Measurements from ENCODE around the gene MPG. TPM values are rescaled to one million over a fixed set of nuclear protein-coding genes. Genes with fewer than 3 reads are reported as not detected.
A peak's percentile ranks its signal among the peaks of the same experiment; 100 is the strongest.

MPG gene
- total and polyA plus RNA-seq, 10 donors = 34.8 to 122 (median 69.9) TPM

DNA sequence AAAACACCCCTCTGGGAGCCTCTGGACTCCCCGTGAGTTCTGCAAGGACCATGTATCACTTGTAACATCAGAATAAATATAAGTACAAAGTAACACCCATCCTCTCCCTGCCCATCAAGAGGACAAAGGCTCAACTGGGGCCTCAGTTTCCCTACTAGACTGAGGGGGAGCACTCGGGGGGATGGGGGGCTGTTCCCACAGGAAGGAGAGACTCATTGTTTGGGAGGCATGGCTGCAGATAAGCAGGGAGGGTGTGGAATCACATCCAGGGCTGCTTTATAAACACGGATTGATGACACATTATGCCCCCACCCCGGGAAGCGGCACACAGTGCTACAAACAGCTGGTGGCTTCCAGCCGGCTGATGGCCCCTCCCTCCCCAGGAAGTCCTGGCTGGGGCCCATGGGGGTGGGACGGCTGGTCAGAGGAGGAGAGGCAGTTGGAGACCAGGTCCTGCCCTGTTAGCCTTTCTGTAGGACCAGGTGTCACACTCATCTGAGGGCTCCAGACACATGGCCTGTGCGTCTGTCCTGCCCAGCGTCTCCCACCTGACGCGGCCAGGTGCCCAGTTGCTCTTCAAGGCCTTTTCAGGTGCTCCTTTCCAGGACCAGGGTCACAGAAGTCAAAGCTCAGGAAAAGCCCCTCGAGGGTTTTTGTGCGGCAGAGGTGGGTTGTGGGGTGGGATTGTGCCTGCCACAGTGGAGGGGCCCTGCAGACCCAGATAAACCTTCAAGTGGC is 1.3 kb upstream of the MPG start:
- Histone ChIP-seq H3K27me3 (replicated peaks in 1 of 7) (peaks cover 0 to 27% (median 9%) of the 10 kb centered on the region in 7 donors), H3K4me3 (peak overlapping the region in 7 of 8 donors; percentile 84 to 98 (median 87)), H3K4me1 (peaks cover 20 to 81% (median 59%) of the 10 kb centered on the region in 6 donors), H3K27ac (peak overlapping the region; percentile 79 to 95 (median 93)), H3K9me3 (no peaks in the 10 kb centered on the region), H3K36me3 (peaks cover 0 to 23% (median 7%) of the 10 kb centered on the region in 6 donors)
- peak in 1 of 3 donors; percentile 19 for TF ChIP-seq POLR2AphosphoS5 (IDR thresholded peaks at IDR 0.05)
- TF ChIP-seq POLR2A (IDR thresholded peaks at IDR 0.05) = no peak
- intact Hi-C loops (cut with DNase I; ENCODE audit: low total_unique reads) = no loop called here
- DNase-seq = no peak
- WGBS, 5 donors = 16 to 27% (median 17%) methylated on average over 11 to 13 of the region's 13 CpGs

DNA sequence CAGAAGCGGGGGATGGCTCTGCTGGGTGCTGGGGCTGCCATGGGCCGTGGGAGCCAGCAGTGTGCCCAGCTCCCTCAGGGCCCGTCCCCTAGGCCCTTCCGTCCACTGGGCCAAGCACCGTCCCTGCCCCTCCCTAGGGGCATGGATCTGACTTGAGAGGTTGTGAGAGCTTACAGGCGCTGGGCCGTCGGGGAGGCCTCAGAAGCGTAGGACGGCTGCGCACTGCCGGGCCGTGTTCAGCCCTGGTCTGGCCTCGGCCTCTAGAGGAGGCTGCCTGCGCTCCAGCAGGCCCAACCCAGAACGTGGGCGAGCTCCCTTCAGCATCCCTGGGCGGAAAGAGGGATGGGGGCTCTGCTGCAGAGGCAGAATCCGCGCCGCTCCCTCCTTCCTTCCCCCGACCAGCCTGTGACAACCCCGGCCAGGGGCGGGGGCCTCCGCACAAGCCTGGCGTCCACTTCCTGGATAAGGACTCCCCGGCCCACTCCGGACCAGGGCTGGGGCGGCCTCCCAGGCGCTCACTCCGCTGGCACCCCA is 685 bp upstream of the MPG start:
- H3K9me3 ChIP-seq = no peaks in the 10 kb centered on the region
- H3K27me3 ChIP-seq (replicated peaks in 1 of 7) = peaks cover 0 to 21% (median 6%) of the 10 kb centered on the region in 7 donors
- intact Hi-C loops (cut with DNase I; ENCODE audit: low total_unique reads) = no loop called here
- H3K4me3 ChIP-seq = peak overlapping the region; percentile 69 to 98 (median 86)
- H3K4me1 ChIP-seq = peaks cover 20 to 77% (median 55%) of the 10 kb centered on the region in 6 donors
- 6 to 18% (median 9%) methylated on average over 13 to 31 of the region's 31 CpGs for WGBS, 5 donors
- peaks cover 0 to 26% (median 7%) of the 10 kb centered on the region in 6 donors for H3K36me3 ChIP-seq
- TF ChIP-seq POLR2A (IDR thresholded peaks at IDR 0.05) = no peak
- TF ChIP-seq, protein P1, sequence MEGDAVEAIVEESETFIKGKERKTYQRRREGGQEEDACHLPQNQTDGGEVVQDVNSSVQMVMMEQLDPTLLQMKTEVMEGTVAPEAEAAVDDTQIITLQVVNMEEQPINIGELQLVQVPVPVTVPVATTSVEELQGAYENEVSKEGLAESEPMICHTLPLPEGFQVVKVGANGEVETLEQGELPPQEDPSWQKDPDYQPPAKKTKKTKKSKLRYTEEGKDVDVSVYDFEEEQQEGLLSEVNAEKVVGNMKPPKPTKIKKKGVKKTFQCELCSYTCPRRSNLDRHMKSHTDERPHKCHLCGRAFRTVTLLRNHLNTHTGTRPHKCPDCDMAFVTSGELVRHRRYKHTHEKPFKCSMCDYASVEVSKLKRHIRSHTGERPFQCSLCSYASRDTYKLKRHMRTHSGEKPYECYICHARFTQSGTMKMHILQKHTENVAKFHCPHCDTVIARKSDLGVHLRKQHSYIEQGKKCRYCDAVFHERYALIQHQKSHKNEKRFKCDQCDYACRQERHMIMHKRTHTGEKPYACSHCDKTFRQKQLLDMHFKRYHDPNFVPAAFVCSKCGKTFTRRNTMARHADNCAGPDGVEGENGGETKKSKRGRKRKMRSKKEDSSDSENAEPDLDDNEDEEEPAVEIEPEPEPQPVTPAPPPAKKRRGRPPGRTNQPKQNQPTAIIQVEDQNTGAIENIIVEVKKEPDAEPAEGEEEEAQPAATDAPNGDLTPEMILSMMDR (IDR thresholded peaks at IDR 0.05 in 8 of 11, conservative IDR thresholded peaks at IDR 0.05 in 3 of 11) = no peak
- no peak for TF ChIP-seq POLR2AphosphoS5 (IDR thresholded peaks at IDR 0.05)
- peak overlapping the region; percentile 79 to 95 (median 93) for H3K27ac ChIP-seq
- peak; percentile 90 for DNase-seq

DNA sequence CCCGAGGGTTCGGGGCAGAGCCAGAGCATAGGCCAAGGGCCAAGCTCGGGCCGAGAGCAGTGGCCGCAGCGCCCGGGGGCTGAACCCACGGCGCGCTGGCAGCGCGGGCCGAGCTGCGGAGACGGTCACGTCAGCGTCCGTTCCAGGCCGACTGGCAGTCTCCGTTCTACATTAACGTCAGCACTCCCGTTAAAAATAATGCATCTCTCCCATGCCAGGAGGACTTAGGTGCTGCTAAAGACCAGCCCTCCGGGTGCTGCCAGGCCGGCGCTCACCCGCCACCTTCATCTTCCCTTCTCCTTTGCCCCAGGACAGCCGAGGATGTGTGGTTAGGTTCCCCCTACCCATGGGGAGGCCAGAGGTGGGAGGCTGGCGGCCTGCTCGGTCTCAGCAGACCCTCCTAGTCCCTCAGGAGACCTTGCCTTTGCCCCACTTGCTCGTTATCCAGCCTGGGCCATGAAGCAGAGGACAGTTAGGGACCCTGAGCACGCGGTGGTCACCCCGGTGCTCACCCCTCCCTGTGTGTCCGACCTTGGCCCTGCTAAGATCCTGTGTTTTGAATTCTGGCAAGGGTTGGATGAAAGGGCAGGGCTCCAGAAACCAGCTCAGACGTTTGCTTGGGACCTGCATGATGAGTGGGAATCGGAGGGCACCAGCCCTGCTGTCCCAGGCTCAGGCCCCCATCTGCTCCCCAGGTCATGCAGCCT is 572 bp downstream of the MPG start:
- Histone ChIP-seq H3K4me1 (peaks cover 24 to 78% (median 52%) of the 10 kb centered on the region in 6 donors), H3K27me3 (replicated peaks in 1 of 7) (peaks cover 0 to 8% (median 2%) of the 10 kb centered on the region in 7 donors), H3K36me3 (peaks cover 0 to 38% (median 7%) of the 10 kb centered on the region in 6 donors), H3K4me3 (peak overlapping the region; percentile 69 to 98 (median 86)), H3K27ac (peak overlapping the region; percentile 79 to 95 (median 93)), H3K9me3 (no peaks in the 10 kb centered on the region)
- WGBS, 5 donors = 8 to 22% (median 10%) methylated on average over 14 to 36 of the region's 36 CpGs
- no peak for TF ChIP-seq POLR2A (IDR thresholded peaks at IDR 0.05)
- TF ChIP-seq POLR2AphosphoS5 (IDR thresholded peaks at IDR 0.05) = peak in 1 of 3 donors; percentile 10
- peak; percentile 85 for DNase-seq
- intact Hi-C loops (cut with DNase I; ENCODE audit: low total_unique reads) = no loop called here

DNA sequence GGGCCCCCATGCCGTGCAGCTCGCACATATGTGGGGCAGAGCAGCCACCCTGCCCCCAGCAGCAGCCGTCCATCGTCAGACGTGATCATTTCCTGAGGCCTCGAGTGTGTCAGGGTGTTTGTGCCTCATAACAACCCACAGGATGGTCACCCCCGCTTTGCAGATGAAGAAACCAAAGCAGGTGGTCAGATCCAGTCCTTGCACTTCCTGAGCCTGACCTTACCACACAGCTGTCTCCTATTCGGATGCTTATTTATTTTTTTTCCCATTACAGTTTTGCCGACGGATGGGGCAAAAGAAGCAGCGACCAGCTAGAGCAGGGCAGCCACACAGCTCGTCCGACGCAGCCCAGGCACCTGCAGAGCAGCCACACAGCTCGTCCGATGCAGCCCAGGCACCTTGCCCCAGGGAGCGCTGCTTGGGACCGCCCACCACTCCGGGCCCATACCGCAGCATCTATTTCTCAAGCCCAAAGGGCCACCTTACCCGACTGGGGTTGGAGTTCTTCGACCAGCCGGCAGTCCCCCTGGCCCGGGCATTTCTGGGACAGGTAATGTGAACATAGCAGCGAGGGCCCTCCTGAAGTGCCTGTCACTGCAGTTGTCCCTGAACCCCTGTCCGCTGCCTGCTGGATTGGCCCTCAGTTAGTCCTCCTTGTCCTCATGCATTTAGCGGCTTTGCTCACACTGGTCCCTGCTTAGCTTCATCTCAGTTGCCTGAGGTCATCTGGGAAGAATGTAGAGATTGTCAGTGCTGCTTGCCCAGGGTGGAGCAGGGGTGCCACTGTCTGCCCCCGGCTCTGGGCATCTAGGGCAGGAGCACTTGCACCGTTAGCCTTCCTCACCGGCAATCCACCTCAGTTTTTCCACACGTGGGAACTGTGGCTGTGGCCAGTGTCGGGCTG is 1.4 kb downstream of the MPG start:
- peaks cover 0 to 46% (median 7%) of the 10 kb centered on the region in 6 donors for H3K36me3 ChIP-seq

More for the DNA sequence above, 1.4 kb downstream of the MPG start:
- peak overlapping the region in 6 of 8 donors; percentile 86 to 98 (median 89) for H3K4me3 ChIP-seq
- peaks cover 0 to under 1% (median 0%) of the 10 kb centered on the region in 7 donors for H3K27me3 ChIP-seq (replicated peaks in 1 of 7)
- intact Hi-C loops (cut with DNase I; ENCODE audit: low total_unique reads) = no loop called here
- no peak for TF ChIP-seq POLR2A (IDR thresholded peaks at IDR 0.05)
- 64 to 73% (median 68%) methylated on average over 32 of the region's 32 CpGs for WGBS, 5 donors
- DNase-seq = no peak
- H3K9me3 ChIP-seq = no peaks in the 10 kb centered on the region
- H3K27ac ChIP-seq = peak overlapping the region in 7 of 8 donors; percentile 92 to 95 (median 93)
- peaks cover 32 to 85% (median 56%) of the 10 kb centered on the region in 6 donors for H3K4me1 ChIP-seq
